HG03565 (cell line): Measurements from ENCODE around the gene CAPN14.
"Not testable (repeated sequence)": the region's sequence is repeated elsewhere in the genome, so short reads cannot be mapped to it uniquely, and the experiment has no call there.

Source experiments
- ATAC-seq: cut with Tn5 transposase; IDR thresholded peaks from one replicate; pipeline ENCODE4 v1.9.1; 2021; ENCODE audit warnings: mild to moderate bottlenecking, moderate library complexity; ENCODE audit not compliant: unreplicated experiment

Gene CAPN14

DNA sequence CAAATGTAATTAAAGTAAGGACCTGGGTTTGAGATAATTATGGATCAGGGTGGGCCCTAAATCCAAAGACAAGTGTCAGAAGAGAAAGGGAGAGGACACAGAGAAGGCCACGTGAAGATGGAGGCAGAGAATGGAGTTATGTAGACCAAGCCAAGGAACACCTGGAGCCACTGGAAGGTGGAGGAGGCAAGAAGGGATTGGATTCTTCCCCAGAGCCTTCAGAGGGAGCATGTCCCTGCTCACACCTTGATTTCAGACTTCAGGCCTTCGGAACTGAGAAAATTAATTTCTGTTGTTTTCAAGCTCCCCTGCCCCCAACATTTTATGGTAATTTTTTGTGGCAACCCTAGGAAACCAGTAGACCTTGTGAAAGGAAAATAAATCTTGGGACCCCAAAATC, 19.6 kb downstream of the CAPN14 start:
- ATAC-seq: no peak

DNA sequence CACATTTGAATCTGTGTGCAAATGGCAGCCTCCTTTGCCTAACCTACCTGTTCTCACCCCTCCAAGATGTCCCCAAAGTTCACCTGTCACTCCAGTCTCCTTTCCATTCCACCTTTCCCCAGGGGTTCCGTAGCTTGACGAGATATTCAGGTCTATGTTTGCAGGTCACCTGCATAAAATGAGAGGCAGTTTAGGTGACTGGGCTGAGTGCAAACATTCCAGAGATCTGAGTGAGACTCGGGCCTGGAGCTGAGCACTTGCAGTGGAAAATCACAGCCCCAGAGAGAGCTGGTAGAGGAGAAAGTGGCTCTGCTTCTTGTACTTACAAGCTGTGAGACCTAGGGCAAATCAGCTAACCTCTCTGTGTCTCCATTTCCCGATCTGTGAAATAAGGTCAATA, 20.1 kb downstream of the CAPN14 start:
- ATAC-seq: no peak

DNA sequence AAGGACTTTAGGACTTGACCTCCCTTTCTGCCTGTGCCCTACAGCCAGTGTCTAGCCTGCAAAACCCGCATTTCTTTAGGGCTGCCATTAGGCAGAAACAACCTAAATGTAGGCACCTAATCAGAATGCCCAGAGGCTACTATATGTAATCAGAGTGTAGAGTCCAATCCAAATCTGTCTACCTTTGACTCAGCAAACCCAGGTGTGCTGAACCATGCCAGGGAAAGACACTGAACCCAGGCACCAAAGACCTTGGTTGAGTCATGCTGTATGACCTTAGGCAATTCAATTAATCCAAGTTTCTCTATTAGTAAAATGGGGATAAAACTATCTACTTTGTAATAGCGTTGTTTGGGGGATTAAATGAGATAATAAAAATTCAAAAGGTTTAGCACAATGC, 20.7 kb downstream of the CAPN14 start:
- ATAC-seq: no peak

DNA sequence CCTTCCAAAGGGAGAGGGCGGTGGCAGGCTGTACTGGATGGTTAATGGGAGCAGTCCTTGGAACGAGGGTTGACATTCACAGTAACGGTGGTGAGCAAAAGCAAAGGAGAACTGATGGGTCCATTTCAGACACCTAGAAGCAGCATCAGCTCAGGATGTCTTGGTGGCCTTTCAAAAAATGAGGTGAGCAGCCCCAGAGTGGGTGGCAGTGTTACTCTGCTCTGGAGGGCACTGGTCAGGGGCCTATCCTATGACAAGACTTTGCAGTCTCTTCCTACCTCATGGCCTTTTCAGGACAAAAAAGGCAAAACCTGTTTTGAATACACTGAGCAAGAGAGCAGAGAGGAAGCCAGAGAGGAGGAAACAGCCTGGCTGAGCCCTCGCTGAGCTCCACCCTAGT, 23.5 kb downstream of the CAPN14 start:
- no peak for ATAC-seq

DNA sequence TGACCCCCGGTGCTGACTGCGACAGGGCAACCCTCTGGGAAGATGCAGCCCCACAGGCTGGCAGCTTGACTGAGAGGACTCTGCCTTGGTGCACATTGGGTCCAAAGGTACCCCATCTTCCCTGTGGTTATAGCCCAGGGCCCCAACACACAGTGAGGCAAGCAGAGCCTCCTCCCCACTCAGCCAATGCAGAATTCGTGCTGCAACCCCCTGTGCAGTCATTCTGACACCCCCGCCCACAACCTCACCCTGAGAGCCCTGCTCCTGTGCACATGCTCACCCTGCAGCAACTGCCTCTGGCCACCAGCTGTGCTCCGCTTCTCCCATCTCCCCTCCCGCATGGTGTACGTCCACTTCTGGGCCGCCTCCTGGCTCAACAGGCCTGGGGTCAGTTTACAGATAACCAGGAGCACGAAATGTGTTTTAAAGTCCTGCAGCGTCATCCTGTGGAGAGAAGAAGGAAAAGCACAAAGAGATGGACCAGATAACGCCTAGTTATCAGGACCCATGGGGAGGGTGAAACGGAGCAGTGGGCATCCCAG, 24.4 kb downstream of the CAPN14 start:
- no peak for ATAC-seq

DNA sequence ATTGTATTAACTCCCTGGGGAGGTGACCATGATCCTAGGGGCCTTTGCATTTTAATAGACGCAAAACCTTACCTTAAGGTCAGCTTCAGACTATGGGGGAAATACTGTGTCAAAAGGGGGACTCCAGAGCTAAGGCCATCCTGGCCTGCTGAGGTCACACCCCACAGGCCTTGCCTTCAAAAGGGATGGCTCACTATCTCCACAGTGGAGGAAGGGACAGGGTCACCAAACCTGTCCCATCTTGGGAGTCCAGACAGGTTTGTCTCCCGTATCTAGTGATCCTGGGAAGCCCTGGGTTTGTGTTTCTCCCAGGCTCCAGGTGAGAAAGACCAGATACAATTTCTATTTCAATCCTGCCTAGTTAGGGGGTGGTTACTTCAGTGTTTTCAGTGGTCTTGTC, 24.9 kb downstream of the CAPN14 start:
- no peak for ATAC-seq

DNA sequence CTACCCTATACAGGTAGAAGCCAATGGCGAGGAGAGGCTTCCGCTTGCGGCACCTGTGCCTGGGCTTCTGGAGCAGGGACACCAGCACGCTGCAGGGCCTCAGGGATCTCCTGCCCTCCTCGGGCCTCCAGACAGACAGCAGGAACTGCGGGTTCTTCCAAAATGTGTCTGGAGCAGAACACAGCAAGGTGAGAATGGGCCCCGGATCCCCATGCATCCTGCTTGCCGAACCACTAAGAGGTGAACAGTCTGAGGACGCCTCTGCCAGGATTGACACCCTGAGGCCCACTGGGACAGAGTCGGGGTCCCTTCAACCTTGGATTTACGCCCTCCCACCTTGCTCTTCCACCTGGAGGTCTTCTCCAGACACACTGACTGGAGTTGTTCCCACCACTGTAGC, 25.4 kb downstream of the CAPN14 start:
- no peak for ATAC-seq

DNA sequence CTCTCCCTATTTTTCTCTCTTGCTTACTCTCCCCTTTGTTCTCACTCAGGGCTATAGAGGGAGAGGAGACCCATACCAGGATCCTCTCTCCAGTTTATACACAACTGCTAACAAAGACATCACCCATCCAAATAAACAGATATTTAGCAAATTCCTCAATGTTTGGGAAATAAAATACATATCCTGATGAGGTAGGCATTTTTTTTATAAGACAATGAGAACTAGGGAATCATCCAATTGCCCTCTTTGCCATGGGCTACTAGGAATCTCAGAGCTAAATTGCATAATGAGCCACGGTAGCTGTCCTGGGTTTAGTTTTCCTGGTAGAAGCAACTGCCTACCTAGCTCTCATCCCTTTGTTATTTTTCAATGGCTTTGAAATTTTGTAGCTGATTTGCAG, 27.1 kb downstream of the CAPN14 start:
- no peak for ATAC-seq

DNA sequence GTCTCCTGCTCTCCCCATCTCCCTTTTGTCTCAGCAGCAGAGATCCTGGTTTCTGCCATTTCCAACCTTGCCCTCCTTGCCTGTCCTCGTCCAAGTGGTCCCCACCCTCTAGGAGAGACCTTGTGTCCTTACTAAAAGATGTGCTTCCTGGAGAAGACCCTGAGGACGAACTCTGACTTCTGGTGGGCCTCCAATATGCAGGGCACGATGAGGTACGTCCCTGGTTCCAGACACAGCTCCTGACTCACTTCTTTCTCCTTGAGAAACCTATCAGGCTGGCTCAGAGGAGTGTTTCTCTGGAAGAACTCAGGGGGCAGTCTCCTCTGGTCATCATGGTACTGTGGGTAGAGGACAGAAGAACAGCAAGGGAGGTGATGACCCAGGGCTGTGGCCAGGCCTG, 28.2 kb downstream of the CAPN14 start:
- no peak for ATAC-seq

DNA sequence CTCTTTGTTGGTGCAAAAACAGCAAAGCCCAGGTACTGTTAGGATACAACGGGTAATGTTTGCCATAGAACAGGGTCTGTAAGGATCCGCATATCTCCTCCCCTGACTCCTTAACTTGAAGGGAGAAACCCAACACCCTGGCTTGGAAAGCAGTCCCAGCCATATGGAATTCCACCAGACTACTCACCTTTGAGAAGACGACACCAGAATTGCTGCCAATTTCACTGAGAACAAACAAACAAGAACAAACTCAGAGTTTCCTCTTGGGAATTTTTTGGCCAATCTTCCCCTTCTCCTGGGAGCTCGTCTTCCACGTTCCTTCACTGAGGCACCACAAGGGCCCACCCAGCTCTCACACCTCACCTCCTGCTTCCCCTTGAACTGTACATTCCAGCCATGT, 29.2 kb downstream of the CAPN14 start:
- no peak for ATAC-seq

DNA sequence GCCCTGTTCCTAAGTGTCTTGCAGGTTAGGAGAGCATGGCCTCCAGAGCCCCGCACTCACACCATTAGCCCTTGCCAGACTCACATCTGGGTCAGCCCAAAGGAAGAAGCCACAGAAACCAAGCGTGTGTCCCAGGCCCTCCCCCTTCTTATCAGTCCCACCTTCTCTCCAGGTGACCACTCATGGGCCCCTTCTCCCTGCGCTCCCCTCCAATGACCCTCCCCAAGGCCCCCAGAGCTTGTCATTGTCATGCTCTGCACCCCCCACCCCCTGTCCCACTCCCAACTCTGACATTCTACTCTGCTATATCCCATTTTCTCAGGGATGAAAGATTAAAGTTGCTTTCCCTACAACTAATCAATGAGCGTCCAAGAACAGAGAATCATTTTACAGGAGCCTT, 30.1 kb downstream of the CAPN14 start:
- ATAC-seq: no peak

DNA sequence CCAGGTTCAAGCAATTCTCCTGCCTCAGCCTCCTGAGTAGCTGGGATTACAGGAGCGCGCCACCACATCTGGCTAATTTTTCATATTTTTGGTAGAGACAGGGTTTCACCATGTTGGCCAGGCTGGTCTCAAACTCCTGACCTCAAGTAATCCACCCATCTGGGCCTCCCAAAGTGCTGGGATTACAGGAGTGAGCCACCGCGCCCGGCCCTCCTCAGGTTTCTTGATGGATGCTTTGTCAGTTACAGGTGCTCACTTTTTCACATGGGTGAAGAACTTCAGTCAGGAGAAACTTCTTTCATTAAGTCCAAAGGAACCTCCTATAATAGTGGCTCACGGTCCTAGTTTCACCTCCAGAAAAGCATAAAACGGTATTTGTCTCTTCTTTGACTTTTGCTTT, 33.3 kb downstream of the CAPN14 start:
- ATAC-seq: not testable (repeated sequence)

DNA sequence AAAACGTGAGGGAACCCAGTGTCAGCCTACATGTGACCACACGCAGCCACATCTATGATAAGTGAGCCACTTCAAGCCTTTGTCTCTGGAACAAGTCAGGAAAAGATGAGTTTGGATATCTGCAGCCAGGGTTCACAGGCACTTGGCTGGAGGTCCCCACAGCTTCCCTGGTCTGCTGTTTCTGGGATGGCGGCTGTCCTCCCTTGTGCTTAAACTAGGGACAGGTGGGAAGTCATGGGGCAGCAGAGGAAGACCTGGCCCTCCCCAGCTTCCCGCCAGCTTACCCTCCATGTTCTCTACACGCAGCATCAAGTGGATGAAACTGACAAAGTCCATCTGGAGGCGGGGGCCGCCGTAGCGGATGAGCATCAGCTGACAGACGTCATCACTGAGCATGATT, 40.6 kb downstream of the CAPN14 start:
- ATAC-seq: no peak

DNA sequence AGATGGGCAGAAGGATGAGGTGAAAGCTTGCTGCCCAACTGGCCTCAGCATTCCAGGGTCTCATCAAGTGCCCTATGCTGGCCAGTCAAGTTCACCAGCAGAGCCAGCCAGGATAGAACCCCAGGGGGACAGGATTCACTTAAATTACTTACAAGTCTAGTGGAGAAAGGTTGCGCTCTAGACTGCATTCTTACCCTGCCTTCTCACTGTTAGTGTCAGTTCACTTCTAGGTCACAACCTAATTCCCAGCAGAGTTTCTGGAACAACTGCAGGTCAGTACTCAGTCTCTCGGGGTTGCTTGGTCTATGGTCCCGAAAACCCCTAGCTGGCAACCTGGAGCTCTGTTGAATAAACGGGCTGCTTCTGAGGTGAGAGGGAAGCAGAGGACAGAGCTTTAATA, 46.2 kb downstream of the CAPN14 start:
- no peak for ATAC-seq

DNA sequence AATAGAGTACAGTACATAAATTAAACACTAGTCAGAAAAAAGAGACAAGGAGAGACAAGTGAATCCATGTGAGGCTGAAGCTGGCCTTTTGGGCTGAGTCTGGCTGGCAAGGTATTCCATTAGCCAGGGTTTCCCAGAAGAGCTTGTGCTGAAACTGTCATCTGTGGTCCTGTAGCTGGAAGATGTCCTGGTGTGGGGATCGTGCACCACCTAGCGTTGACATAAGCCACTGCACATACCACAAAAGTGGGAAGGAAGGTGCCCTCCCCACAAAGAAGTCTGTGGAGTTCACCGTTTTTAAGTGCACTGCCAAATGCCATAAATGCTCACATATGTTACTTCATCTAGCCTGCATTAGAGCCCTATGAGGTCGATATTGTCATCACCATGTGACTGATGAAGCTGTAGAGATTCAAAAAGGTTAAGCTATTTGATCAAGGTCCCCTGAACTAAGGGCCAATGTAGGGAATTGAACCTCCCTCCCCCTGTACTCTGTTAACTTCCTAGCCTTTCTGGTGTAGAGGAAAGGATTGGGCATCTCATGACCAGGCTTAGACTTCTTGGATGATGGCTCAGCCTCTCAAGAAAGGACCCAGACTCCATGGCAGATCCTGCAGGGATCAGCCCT, 47.1 kb downstream of the CAPN14 start:
- peak; percentile 73 for ATAC-seq

DNA sequence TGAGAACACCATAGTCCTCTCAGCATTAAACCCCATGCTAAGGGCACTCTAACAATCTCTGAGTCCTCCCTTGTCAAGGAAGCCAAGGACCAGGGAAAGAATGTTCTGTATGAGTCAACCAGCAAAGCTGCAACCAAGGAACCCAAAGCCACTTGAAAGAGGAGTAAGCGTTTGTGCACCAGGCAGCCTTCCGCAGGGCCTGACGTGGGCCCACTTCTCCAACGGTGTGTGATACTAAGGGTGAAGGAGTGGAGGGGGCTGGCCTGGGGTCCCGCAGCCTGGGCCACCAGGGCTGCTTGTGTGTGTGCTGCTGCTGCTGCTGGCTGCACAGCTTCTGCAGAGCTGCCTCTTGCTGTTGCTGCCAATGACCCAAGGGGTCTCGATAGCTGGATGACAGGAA, 49.0 kb downstream of the CAPN14 start:
- no peak for ATAC-seq

DNA sequence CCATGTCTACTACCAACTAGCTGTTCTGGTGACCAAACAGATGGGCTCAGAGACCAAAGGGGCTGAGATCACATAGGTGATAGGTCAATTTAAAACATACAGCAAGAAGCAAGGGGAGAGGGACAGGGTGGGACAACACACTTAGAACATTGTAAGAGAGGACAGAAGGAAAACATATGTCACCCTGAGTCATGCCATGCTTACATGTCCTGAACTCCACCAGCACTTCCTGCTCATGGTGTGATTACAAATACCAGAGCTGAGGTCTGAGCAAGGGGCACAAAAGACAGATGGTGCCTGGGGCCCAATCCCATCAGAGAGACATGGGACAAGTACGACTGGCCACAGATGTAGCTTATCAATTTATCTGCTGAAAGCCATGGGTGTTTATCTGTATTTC, 50.4 kb downstream of the CAPN14 start:
- no peak for ATAC-seq

DNA sequence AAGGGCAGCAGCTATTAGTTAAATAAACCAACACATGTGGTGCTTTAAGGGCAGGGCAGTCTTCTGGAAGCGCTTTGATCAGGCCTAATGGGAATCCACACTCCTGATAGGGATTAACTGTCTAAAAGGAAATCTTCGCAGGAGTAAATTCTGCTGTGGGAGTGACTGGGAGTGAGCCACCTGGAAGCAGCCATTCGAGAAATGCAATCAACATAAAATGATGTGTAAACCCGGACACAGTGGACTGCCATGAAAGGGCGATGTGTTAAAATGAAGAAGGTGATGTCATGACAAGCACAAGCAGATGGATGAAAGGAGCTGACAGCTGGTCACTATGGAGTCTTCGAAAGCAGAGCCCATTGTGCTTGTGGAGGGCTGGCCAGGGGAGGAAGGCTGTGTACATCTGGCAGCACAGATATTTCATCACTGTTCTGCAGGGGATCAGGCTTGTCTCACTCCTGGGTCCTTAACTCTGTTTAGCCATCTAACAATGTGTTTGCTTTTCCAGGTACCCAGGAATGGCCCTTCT, 54.2 kb downstream of the CAPN14 start:
- ATAC-seq: no peak

DNA sequence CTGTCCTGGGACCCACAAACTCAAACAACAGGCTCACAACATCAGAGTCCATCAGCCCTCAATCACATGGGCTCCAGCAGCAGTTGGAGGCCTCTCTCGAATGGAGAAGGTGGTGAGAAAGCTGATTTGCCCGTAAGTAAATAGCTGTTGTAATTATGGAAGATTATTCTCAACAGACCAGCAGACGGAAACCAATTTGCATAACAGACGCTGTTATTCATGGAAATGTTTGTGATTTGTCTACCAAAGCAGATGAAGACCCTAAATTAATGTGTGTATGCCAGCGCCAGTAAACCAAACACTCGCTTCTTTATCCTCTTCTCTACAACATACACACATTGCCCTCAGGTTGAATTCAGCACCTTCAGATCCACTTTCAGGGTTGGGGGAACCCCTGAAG, 55.7 kb downstream of the CAPN14 start:
- ATAC-seq: no peak

DNA sequence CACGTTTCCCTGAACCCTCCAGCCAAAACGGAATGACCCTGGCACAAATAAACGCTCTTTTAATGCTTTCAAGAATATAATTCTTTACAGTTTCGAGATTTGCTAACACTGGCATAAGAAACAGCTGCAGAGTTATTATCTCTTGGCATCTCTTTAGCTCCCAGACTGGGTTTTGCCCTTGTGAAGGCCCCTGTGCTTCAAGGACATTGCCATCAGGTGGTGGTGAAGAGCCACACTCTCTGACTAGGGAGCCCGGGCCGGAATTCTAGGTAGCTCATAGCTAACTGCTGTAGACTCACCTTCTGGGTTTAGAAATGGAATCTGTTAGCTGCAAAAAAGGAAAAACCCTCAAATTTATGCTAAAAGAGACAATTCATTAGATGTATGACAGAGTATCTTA, 65.8 kb downstream of the CAPN14 start:
- no peak for ATAC-seq

DNA sequence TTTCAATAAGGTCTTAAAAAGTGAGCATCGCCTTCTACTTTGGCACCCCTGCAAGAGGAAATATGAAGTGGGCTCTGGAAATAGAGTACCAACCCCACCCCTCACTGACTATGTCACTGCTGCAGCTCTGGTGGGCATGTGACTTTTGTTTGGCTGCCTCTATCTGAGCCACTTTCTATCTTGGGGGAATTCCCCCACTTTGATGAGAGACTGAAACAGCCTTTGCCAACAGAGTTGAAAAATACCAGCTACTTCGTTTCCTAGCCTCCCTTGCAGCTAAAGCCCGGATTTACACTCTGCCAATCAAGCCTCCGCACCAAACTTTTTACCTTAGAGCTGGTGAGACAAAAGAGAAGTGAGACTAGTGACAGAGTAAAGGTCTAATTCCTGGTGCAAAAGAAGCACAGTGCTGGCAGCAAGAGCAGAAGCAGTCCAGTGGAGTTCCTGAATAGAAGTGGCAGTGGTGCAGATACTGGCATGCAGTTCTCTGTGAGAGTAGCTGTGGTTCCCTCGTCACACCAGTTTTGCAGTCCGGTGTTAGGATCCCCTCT, 67.1 kb downstream of the CAPN14 start:
- ATAC-seq: no peak

DNA sequence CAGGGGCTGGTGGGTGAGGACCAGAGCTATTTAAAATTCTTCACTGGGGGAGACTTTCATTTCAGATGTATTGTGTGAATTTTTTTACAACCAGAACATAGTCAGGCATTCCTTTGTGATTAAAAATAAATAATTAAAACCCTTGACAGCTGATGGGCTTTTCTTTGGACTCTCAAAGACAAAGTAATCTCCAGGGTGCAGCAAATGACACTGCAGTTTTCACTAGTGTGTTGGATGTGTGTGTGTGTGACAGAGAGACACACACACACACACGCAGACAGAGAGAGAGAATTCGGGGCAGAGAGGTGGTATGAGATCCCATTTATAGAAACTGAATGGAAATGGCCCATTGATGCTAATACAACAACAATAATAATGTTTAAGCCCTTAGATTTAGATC, 68.8 kb downstream of the CAPN14 start:
- no peak for ATAC-seq

DNA sequence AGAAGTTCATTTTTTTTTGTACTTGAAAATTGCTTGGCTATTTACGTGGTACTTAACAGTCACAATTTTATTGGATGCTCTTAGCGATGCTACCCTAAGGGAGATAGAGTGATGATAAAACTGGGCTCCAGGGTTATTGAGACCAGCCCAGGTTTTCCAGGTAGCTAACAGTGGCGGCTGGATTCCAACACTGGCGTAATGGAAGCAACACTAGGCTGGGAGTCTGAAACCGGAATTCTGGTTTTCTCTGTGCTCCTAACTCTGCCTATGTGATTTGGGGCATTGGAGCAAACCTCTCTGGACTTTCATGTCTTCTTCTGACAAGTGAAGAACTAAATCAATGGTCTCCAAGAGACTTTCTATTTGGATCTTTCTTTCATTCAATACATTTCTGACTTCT, 69.7 kb downstream of the CAPN14 start:
- ATAC-seq: no peak
